Adrenal gland (tissue), 12 donors: ENCODE data around the gene ADAMTS7. TPM values are rescaled to one million over a fixed set of nuclear protein-coding genes. Genes with fewer than 3 reads are reported as not detected.
"Not testable (repeated sequence)": the region's sequence is repeated elsewhere in the genome, so short reads cannot be mapped to it uniquely, and the experiment has no call there.

ENCODE experiments used
- DNase-seq, 7 donors: peaks; one replicate each; pipeline ENCODE4 v3.0.0-alpha.2; 2019 to 2020
- H3K27ac ChIP-seq, 5 donors: fragments of 200-600 bp; sonication (generic) in 4 of 5; 1 replicate in 3 of 5; 2 replicates in 2 of 5; pipeline versions ENCODE4 v1.5.1 to v1.8.0; 2016 to 2020; ENCODE audit warnings: mild to moderate bottlenecking in 1 of 5
- H3K27me3 ChIP-seq: fragments of 200-600 bp; 2 replicates; pipeline ENCODE4 v1.8.0; 2021
- H3K36me3 ChIP-seq, 2 donors: fragments of 200-600 bp; replicated peaks in 1 of 2; 1 replicate in 1 of 2; 2 replicates in 1 of 2; pipeline versions ENCODE4 v1.5.1 to v1.8.0; 2018 to 2022
- H3K4me1 ChIP-seq, 2 donors: fragments of 200-600 bp; replicated peaks in 1 of 2; 1 replicate in 1 of 2; 2 replicates in 1 of 2; pipeline versions ENCODE4 v1.5.1 to v1.8.0; 2018 to 2021
- H3K4me3 ChIP-seq, 4 donors: fragments of 200-600 bp; sonication (generic) in 3 of 4; one replicate each; pipeline ENCODE4 v1.5.1; 2016 to 2018
- H3K9me3 ChIP-seq, 3 donors: fragments of 200-600 bp; sonication (generic) in 1 of 3; replicated peaks in 1 of 3; 1 replicate in 2 of 3; 2 replicates in 1 of 3; pipeline versions ENCODE4 v1.5.1 to v1.8.0; 2016 to 2021
- CTCF ChIP-seq, 6 experiments: fragments of 450-650 bp in 4 of 6; fragments of 200-600 bp in 2 of 6; sonication (generic) in 1 of 6; IDR thresholded peaks; 1 replicate in 5 of 6; 2 replicates in 1 of 6; pipeline versions ENCODE4 v1.5.1 to v1.8.0; 2016 to 2021; ENCODE audit warnings: antibody characterized with exemption in 6 of 6, mild to moderate bottlenecking in 2 of 6, moderate library complexity in 1 of 6
- POLR2A ChIP-seq, 2 donors: fragments of 450-650 bp; IDR thresholded peaks; one replicate each; pipeline ENCODE4 v1.6.1; 2017; ENCODE audit warnings: antibody characterized with exemption in 2 of 2, mild to moderate bottlenecking in 2 of 2, moderate library complexity in 1 of 2
- WGBS, 4 donors: extraction: QIAGEN DNeasy Blood & Tissue Kit in 2 of 4; methylation state at CpG; one replicate each; pipeline versions ENCODE4 v1.1.5 to v1.1.7; 2013 to 2017; 5-methylcytosine and 5-hydroxymethylcytosine counted together
- intact Hi-C, 2 donors: fragments of 100-400 bp; cut with DNase I; formaldehyde crosslinking; loops; one replicate each; pipeline versions ENCODE4 v1.14.1 to v1.15.0; 2022 to 2023
- polyA plus RNA-seq, 3 donors: library from polyadenylated mRNA; stranded (reverse); fragments of 200-250 nt in 2 of 3; fragments of 350-450 nt in 1 of 3; fragmentation: Illumina TruSeq in 1 of 3; extraction: RNeasy Lipid Tissue Mini Kit (QIAGEN cat#74804) in 1 of 3; gene quantifications; one replicate each; pipeline ENCODE4 v1.2.3, GENCODE V29; 2013 to 2014
- total RNA-seq, 9 donors: library from RNA; depleted of rRNA in 4 of 9; stranded (reverse); fragments of >200 nt in 4 of 9; fragments of 120-200 nt in 1 of 9; fragmentation: NEBNext Ultra II Directional in 1 of 9; extraction: Animal tissue kit (Norgen Biotek cat#: 25700) in 1 of 9; gene quantifications; one replicate each; pipeline versions ENCODE4 v1.1.0 to v1.2.4, GENCODE V29; 2013 to 2023
- donor health status: healthy with polysubstance abuse.
- donor health status: Bipolar disorder and iron deficiency.
- donor health status: DM: yes; HTN: yes; CAD: no.
- donor health status: DM: no; HTN: no; CAD: no.
- donor health status: DM: no; HTN: no; CAD: no.
- donor health status: DM: yes; HTN: yes; CAD: no.

The ADAMTS7 gene
- total and polyA plus RNA-seq, 12 donors = 0.70 to 27.7 (median 10.0) TPM

DNA sequence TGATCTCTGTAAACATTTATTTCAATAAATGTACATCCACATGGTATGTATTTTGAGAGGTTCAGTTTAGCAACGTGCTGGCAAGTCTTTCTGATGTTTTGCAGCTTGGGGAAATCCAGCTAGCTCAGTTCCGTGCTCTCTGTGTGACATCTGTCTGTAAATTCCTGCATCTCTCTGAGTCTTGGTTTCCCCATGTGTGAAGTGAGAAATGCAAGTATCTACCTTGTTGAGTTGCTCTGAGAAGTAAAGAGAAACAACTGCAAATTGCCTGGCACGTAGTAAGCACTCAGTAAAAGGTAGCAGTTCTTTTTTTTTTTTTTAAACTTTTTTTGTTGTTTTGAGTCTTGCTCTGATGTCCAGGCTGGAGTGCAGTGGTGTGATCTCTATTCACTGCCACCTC lies 31.3 kb upstream of the ADAMTS7 start:
- WGBS, 4 donors = 91 to 95% (median 92%) methylated on average over 3 of the region's 3 CpGs
- Histone ChIP-seq H3K4me1 (no peaks in the 10 kb centered on the region), H3K4me3 (no peak overlapping the region), H3K27ac (no peak overlapping the region), H3K36me3 (no peaks in the 10 kb centered on the region), H3K27me3 (no peaks in the 10 kb centered on the region), H3K9me3 (no peaks in the 10 kb centered on the region)
- no peak for TF ChIP-seq CTCF (IDR thresholded peaks at IDR 0.05)
- no peak for TF ChIP-seq POLR2A (IDR thresholded peaks at IDR 0.05)
- intact Hi-C loops = no loop called here
- no peak for DNase-seq

DNA sequence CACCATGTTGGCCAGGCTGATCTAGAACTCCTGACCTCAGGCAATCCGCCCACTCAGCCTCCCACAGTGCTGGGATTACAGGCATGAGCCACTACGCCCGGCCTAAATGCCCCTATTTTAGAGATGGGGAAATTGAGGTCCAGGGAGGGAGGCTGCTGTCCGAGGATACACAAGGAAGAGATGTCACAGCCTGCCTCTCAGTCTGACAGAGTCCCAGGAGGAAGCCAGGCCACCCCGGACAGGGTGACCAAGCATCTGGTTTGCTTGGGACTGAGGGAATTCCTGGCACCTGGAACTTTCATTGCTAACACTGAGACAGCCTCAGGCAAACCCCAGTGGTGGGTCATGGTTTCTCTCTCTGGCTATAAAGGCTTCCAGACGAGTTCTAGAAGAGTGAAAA lies 30.6 kb upstream of the ADAMTS7 start:
- H3K36me3 ChIP-seq = no peaks in the 10 kb centered on the region
- H3K27me3 ChIP-seq = no peaks in the 10 kb centered on the region
- no peaks in the 10 kb centered on the region for H3K9me3 ChIP-seq
- TF ChIP-seq CTCF (IDR thresholded peaks at IDR 0.05) (no peak), POLR2A (IDR thresholded peaks at IDR 0.05) (no peak)
- DNase-seq = no peak
- no peak overlapping the region for H3K27ac ChIP-seq
- 82 to 92% (median 86%) methylated on average over 2 to 6 of the region's 6 CpGs for WGBS, 4 donors
- intact Hi-C loops = no loop called here
- no peak overlapping the region for H3K4me3 ChIP-seq
- H3K4me1 ChIP-seq = no peaks in the 10 kb centered on the region

DNA sequence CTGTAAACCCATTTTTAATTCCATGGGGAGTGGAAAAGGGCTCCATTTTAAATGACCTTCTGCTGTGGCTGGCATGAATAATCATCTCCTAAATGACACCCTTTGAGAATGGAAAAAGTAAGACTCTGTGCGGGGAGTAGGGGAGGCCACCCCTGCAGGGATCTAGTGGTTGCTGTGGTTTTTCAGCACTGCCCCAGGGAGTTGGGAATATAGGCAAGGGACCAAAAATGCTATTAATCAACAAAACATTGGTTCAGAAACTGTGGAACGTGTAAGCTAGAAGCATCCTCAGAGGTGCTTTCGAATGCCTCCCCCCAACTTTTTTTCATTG lies 30.1 kb upstream of the ADAMTS7 start:
- H3K27ac ChIP-seq = no peak overlapping the region
- H3K27me3 ChIP-seq = no peaks in the 10 kb centered on the region
- no peak for DNase-seq
- H3K9me3 ChIP-seq = no peaks in the 10 kb centered on the region
- intact Hi-C loops = no loop called here
- 55 to 79% (median 64%) methylated on average over 3 of the region's 3 CpGs for WGBS, 4 donors
- no peak for TF ChIP-seq POLR2A (IDR thresholded peaks at IDR 0.05)
- H3K4me1 ChIP-seq = no peaks in the 10 kb centered on the region
- no peaks in the 10 kb centered on the region for H3K36me3 ChIP-seq
- no peak overlapping the region for H3K4me3 ChIP-seq

GRCh38 chr15:78840661-78841375 lies 29.6 kb upstream of the ADAMTS7 start:
- DNase-seq = no peak
- TF ChIP-seq CTCF (IDR thresholded peaks at IDR 0.05) (no peak), POLR2A (IDR thresholded peaks at IDR 0.05) (no peak)

DNA sequence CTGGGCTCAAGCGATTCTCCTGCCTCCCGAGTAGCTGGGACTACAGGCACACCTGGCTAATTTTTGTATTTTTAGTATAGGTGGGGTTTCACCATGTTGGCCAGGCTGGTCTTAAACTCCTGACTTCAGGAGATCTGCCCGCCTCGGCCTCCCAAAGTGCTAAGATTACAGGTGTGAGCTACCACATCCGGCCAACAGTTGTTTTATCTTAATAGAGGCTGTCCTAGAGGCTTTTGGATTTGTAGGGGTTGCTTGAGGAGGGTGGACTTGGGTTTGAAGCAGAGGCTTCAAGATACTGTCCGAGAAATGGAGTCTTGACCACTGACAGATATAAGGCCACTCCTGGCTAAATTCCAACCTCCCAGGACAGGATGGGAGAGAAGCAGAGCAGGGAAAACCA lies 27.9 kb upstream of the ADAMTS7 start:
- H3K9me3 ChIP-seq, H3K36me3 ChIP-seq, H3K4me1 ChIP-seq, H3K27me3 ChIP-seq, H3K27ac ChIP-seq, DNase-seq, H3K4me3 ChIP-seq, intact Hi-C loops: not testable (repeated sequence)
- WGBS, 4 donors = 90 to 99% (median 95%) methylated on average over 6 of the region's 6 CpGs

More at GRCh38 chr15:78840661-78841375, 29.6 kb upstream of the ADAMTS7 start:
- Histone ChIP-seq H3K27me3 (no peaks in the 10 kb centered on the region), H3K27ac (no peak overlapping the region), H3K9me3 (no peaks in the 10 kb centered on the region), H3K4me1 (no peaks in the 10 kb centered on the region), H3K4me3 (no peak overlapping the region), H3K36me3 (no peaks in the 10 kb centered on the region)
- intact Hi-C loops = no loop called here
- 73 to 84% (median 79%) methylated on average over 7 of the region's 7 CpGs for WGBS, 4 donors
